Neural cell (in vitro differentiated cells): ENCODE data around the gene EEIG1. TPM values are rescaled to one million over a fixed set of nuclear protein-coding genes. Genes with fewer than 3 reads are reported as not detected.

Source experiments
- H2AFZ ChIP-seq: fragments of 200-600, 300-800 bp; sonication (generic), shearing (Covaris generic); 2 replicates; pipeline ENCODE4 v1.6.0; 2014; ENCODE audit warnings: low read depth, mild to moderate bottlenecking, antibody characterized with exemption, low read length, moderate library complexity
- H3F3A ChIP-seq: fragments of 200-600 bp; shearing (Covaris generic); 2 replicates; pipeline ENCODE4 v1.6.1; 2016; ENCODE audit warnings: mild to moderate bottlenecking, moderate library complexity, mixed read lengths, antibody characterized with exemption, low read length; ENCODE audit not compliant: insufficient read depth, poor library complexity, severe bottlenecking
- H3K27ac ChIP-seq: fragments of 200-600, 300-800 bp; sonication (generic), shearing (Covaris generic); 2 replicates; pipeline ENCODE4 v1.5.1; 2014; ENCODE audit warnings: mild to moderate bottlenecking, low read length, moderate library complexity
- H3K27me3 ChIP-seq: fragments of 300-800, 200-600 bp; sonication (generic), shearing (Covaris generic); 2 replicates; pipeline ENCODE4 v1.6.0; 2014; ENCODE audit warnings: mild to moderate bottlenecking, low read depth, low read length, moderate library complexity; ENCODE audit not compliant: insufficient read depth
- H3K36me3 ChIP-seq: fragments of 300-800, 200-600 bp; sonication (generic), shearing (Covaris generic); 2 replicates; pipeline ENCODE4 v1.5.1; 2014; ENCODE audit warnings: mild to moderate bottlenecking, antibody characterized with exemption, low read length, moderate library complexity; ENCODE audit not compliant: insufficient read depth
- H3K4me2 ChIP-seq: fragments of 300-800, 200-600 bp; sonication (generic), shearing (Covaris generic); 2 replicates; pipeline ENCODE4 v1.6.0; 2014; ENCODE audit warnings: mild to moderate bottlenecking, low read length
- H3K4me3 ChIP-seq: fragments of 300-800, 200-600 bp; sonication (generic), shearing (Covaris generic); 2 replicates; pipeline ENCODE4 v1.5.1; 2014; ENCODE audit warnings: mild to moderate bottlenecking, low read length, moderate library complexity
- H3K79me2 ChIP-seq: fragments of 200-600 bp; shearing (Covaris generic); replicated peaks from 2 replicates; pipeline ENCODE4 v1.6.0; 2014; ENCODE audit warnings: mild to moderate bottlenecking, low read length, moderate library complexity; ENCODE audit not compliant: insufficient read depth
- H3K9ac ChIP-seq: fragments of 300-800, 200-600 bp; sonication (generic), shearing (Covaris generic); 2 replicates; pipeline ENCODE4 v1.6.1; 2016; ENCODE audit warnings: mild to moderate bottlenecking, low read length, mixed read lengths
- H3K9me2 ChIP-seq: fragments of 200-600 bp; shearing (Covaris generic); 2 replicates; pipeline ENCODE4 v1.6.1; 2016; ENCODE audit warnings: mild to moderate bottlenecking, low read length, mixed read lengths; ENCODE audit not compliant: insufficient read depth
- H3K9me3 ChIP-seq: fragments of 200-600, 300-800 bp; sonication (generic), shearing (Covaris generic); 2 replicates; pipeline ENCODE4 v1.6.1; 2016; ENCODE audit warnings: mild to moderate bottlenecking, mixed run types, low read length, moderate library complexity, mixed read lengths
- H4K20me1 ChIP-seq: fragments of 200-600 bp; shearing (Covaris generic); 2 replicates; pipeline ENCODE4 v1.6.1; 2016; ENCODE audit warnings: mild to moderate bottlenecking, mixed run types; ENCODE audit not compliant: insufficient read depth
- CTCF ChIP-seq: fragments of 450-650 bp; IDR thresholded peaks from 2 replicates; pipeline ENCODE4 v1.5.1; 2014; ENCODE audit warnings: antibody characterized with exemption, mild to moderate bottlenecking, moderate library complexity; ENCODE audit not compliant: poor library complexity, severe bottlenecking
- EP300 ChIP-seq: fragments of 450-650 bp; conservative IDR thresholded peaks from 2 replicates; pipeline ENCODE4 v1.6.1; 2014; ENCODE audit warnings: antibody characterized with exemption, mild to moderate bottlenecking, moderate library complexity; ENCODE audit not compliant: poor library complexity, severe bottlenecking
- EZH2 ChIP-seq: fragments of 200-600, 300-800 bp; shearing (Covaris generic), sonication (generic); IDR thresholded peaks from 2 replicates; pipeline ENCODE4 v1.6.1; 2014; ENCODE audit warnings: antibody characterized with exemption, low read length, borderline replicate concordance, mild to moderate bottlenecking; ENCODE audit not compliant: insufficient read depth, poor library complexity, severe bottlenecking
- MXI1 ChIP-seq: fragments of 450-650 bp; conservative IDR thresholded peaks from 2 replicates; pipeline ENCODE4 v1.6.1; 2014; ENCODE audit warnings: antibody characterized with exemption, mild to moderate bottlenecking; ENCODE audit not compliant: poor library complexity, severe bottlenecking
- POLR2AphosphoS5 ChIP-seq: IDR thresholded peaks from 2 replicates; pipeline ENCODE4 v1.6.1; 2012
- RAD21 ChIP-seq: fragments of 450-650 bp; conservative IDR thresholded peaks from 2 replicates; pipeline ENCODE4 v1.6.1; 2014; ENCODE audit warnings: antibody characterized with exemption, mild to moderate bottlenecking, moderate library complexity
- REST ChIP-seq: IDR thresholded peaks from 2 replicates; pipeline ENCODE4 v1.6.1; 2012; ENCODE audit warnings: borderline replicate concordance
- SMC3 ChIP-seq: fragments of 450-650 bp; conservative IDR thresholded peaks from 2 replicates; pipeline ENCODE4 v1.6.1; 2014; ENCODE audit warnings: antibody characterized with exemption, mild to moderate bottlenecking, moderate library complexity; ENCODE audit not compliant: poor library complexity
- TAF1 ChIP-seq: IDR thresholded peaks from 2 replicates; pipeline ENCODE4 v1.6.1; 2012; ENCODE audit warnings: low read depth
- polyA plus RNA-seq: library from polyadenylated mRNA; depleted of rRNA; stranded (reverse); fragments of >200 nt; gene quantifications from 2 replicates; pipeline ENCODE4 v1.2.3, GENCODE V29; 2014

Gene EEIG1
- polyA plus RNA-seq, 1 donor from 2014 or later: 6.7 TPM

GRCh38 chr9:127977884-127978647 lies 2.7 kb downstream of the EEIG1 start:
- H3K9ac ChIP-seq: peak overlapping the region; percentile 79
- H3K4me3 ChIP-seq: peak overlapping the region; percentile 93
- H3K9me2 ChIP-seq: no peaks in the 10 kb centered on the region
- no peaks in the 10 kb centered on the region for H3K36me3 ChIP-seq
- no peak overlapping the region for H3K27ac ChIP-seq
- no peak overlapping the region for H2AFZ ChIP-seq
- peak overlapping the region; percentile 92 for H3K4me2 ChIP-seq
- H4K20me1 ChIP-seq: peaks cover 18% of the 10 kb centered on the region
- no peaks in the 10 kb centered on the region for H3K9me3 ChIP-seq
- no peak for TF ChIP-seq REST
- no peak for TF ChIP-seq RAD21
- no peak for TF ChIP-seq SMC3
- TF ChIP-seq MXI1: no peak
- TF ChIP-seq TAF1: no peak
- no peak for TF ChIP-seq CTCF
- no peak for TF ChIP-seq EP300
- TF ChIP-seq POLR2AphosphoS5: no peak
- TF ChIP-seq EZH2: no peak
- H3K27me3 ChIP-seq: no peaks in the 10 kb centered on the region
- peaks cover 64% of the 10 kb centered on the region for H3K79me2 ChIP-seq
- H3F3A ChIP-seq: no peaks in the 10 kb centered on the region

GRCh38 chr9:127977009-127977883 lies 3.5 kb downstream of the EEIG1 start:
- Histone ChIP-seq H3K9ac (peak overlapping the region; percentile 36), H3K4me2 (peak overlapping the region; percentile 92), H3K9me2 (no peaks in the 10 kb centered on the region), H3K27ac (no peak overlapping the region), H3K36me3 (no peaks in the 10 kb centered on the region), H3F3A (no peaks in the 10 kb centered on the region), H2AFZ (no peak overlapping the region), H3K9me3 (no peaks in the 10 kb centered on the region), H3K79me2 (peaks cover 69% of the 10 kb centered on the region), H4K20me1 (peaks cover 18% of the 10 kb centered on the region), H3K27me3 (no peaks in the 10 kb centered on the region), H3K4me3 (peak overlapping the region; percentile 93)
- TF ChIP-seq EP300: no peak
- TF ChIP-seq REST: no peak
- no peak for TF ChIP-seq TAF1
- no peak for TF ChIP-seq MXI1
- no peak for TF ChIP-seq CTCF
- no peak for TF ChIP-seq RAD21
- TF ChIP-seq POLR2AphosphoS5: no peak
- TF ChIP-seq EZH2: no peak
- TF ChIP-seq SMC3: no peak
